Endothelial cell of umbilical vein (primary cell): ENCODE measurements around the gene PTPN14. TPM values are rescaled to one million over a fixed set of nuclear protein-coding genes. Genes with fewer than 3 reads are reported as not detected.

ENCODE experiments used
- BruUV-seq: library from RNA; stranded (reverse); fragments of 400-500 nt; replicated peaks from 2 replicates; lab custom pipeline; 2021; lab: Mats Ljungman, UMichigan
- CTCF ChIA-PET: fragments of 300-600, 350-600 bp; sonication (Branson Sonifier 250); formaldehyde crosslinking; loops from one replicate; lab custom pipeline; 2021; ENCODE audit warnings: antibody characterized with exemption, inconsistent platforms; lab: Charles Lee
- POLR2A ChIA-PET: fragments of 300-600, 350-600 bp; sonication (Branson Sonifier 250); formaldehyde crosslinking; loops from one replicate; lab custom pipeline; 2021; ENCODE audit warnings: antibody characterized with exemption, inconsistent platforms; lab: Charles Lee
- DNase-seq: peaks from one replicate; pipeline ENCODE4 v3.0.0-alpha.2; 2011; ENCODE audit warnings: low read depth, low spot score
- FAIRE-seq: peaks from 2 replicates; lab custom pipeline; 2011; peaks lifted over from hg19 to GRCh38; lab: Jason Lieb, UNC
- H2AFZ ChIP-seq: 2 replicates; pipeline ENCODE4 v1.6.0; 2012; ENCODE audit warnings: low read depth, low read length, control low read depth, inconsistent platforms
- H3K27ac ChIP-seq: 2 replicates; pipeline ENCODE4 v1.5.1; 2011; ENCODE audit warnings: low read depth, mild to moderate bottlenecking, control low read depth, low read length, moderate library complexity; ENCODE audit not compliant: insufficient read depth
- H3K27me3 ChIP-seq, 2 experiments: 2 replicates each; pipeline versions ENCODE4 v1.6.0 to v1.6.1; 2011; ENCODE audit warnings: low read length in 2 of 2, mixed read lengths in 1 of 2; ENCODE audit not compliant: control insufficient read depth in 2 of 2, insufficient read depth in 2 of 2
- H3K36me3 ChIP-seq, 2 experiments: 2 replicates in 1 of 2; 3 replicates in 1 of 2; pipeline ENCODE4 v1.5.1; 2011; ENCODE audit warnings: low read length in 2 of 2, mild to moderate bottlenecking in 1 of 2, moderate library complexity in 1 of 2; ENCODE audit not compliant: control insufficient read depth in 2 of 2, insufficient read depth in 2 of 2; ENCODE audit errors: extremely low read depth in 1 of 2
- H3K4me1 ChIP-seq: 3 replicates; pipeline ENCODE4 v1.5.1; 2011; ENCODE audit warnings: mild to moderate bottlenecking, low read length; ENCODE audit not compliant: control insufficient read depth, insufficient read depth; ENCODE audit errors: extremely low read depth
- H3K4me2 ChIP-seq: 2 replicates; pipeline ENCODE4 v1.6.1; 2011; ENCODE audit warnings: low read length, control low read depth, mixed read lengths; ENCODE audit not compliant: insufficient read depth
- H3K4me3 ChIP-seq, 3 experiments: fragments of 200-600 bp in 1 of 3; sonication (generic), shearing (Covaris generic) in 1 of 3; replicated peaks in 1 of 3; 2 replicates each; pipeline ENCODE4 v1.5.1; 2011 to 2016; ENCODE audit warnings: control low read depth in 3 of 3, low read length in 3 of 3, mild to moderate bottlenecking in 2 of 3, inconsistent platforms in 1 of 3, low read depth in 1 of 3, moderate library complexity in 1 of 3; ENCODE audit not compliant: insufficient read depth in 1 of 3
- H3K79me2 ChIP-seq: 2 replicates; pipeline ENCODE4 v1.6.0; 2012; ENCODE audit warnings: low read length, inconsistent platforms; ENCODE audit not compliant: control insufficient read depth, insufficient read depth
- H3K9ac ChIP-seq: replicated peaks from 2 replicates; pipeline ENCODE3; 2011; ENCODE audit warnings: low read length, control low read depth; ENCODE audit not compliant: insufficient read depth; ENCODE audit errors: extremely low read depth
- H3K9me1 ChIP-seq: replicated peaks from 3 replicates; pipeline ENCODE4 v1.6.0; 2011; ENCODE audit warnings: mild to moderate bottlenecking, low read length; ENCODE audit not compliant: control insufficient read depth, insufficient read depth; ENCODE audit errors: extremely low read depth
- H3K9me3 ChIP-seq: replicated peaks from 2 replicates; pipeline ENCODE4 v1.5.1; 2012; ENCODE audit warnings: low read length, inconsistent platforms; ENCODE audit not compliant: control insufficient read depth, insufficient read depth
- H4K20me1 ChIP-seq: replicated peaks from 2 replicates; pipeline ENCODE3; 2011; ENCODE audit warnings: mild to moderate bottlenecking, low read length; ENCODE audit not compliant: control insufficient read depth, insufficient read depth; ENCODE audit errors: extremely low read depth
- EZH2 ChIP-seq: IDR thresholded peaks from 2 replicates; pipeline ENCODE4 v1.6.1; 2012; ENCODE audit warnings: borderline replicate concordance, low read depth, mild to moderate bottlenecking, moderate library complexity, low read length, inconsistent platforms; ENCODE audit not compliant: severe bottlenecking
- FOS ChIP-seq: IDR thresholded peaks from 2 replicates; pipeline ENCODE4 v1.6.1; 2011; ENCODE audit warnings: mild to moderate bottlenecking, low read length, moderate library complexity, borderline replicate concordance; ENCODE audit not compliant: insufficient read depth
- GATA2 ChIP-seq: IDR thresholded peaks from 2 replicates; pipeline ENCODE4 v1.7.0; 2011; ENCODE audit warnings: low read depth, mild to moderate bottlenecking, moderate library complexity, mixed read lengths, low read length; ENCODE audit not compliant: insufficient read length, insufficient read depth
- JUN ChIP-seq: IDR thresholded peaks from 2 replicates; pipeline ENCODE4 v1.6.1; 2011; ENCODE audit warnings: borderline replicate concordance, low read depth; ENCODE audit not compliant: insufficient read length, insufficient read depth
- MYC ChIP-seq: IDR thresholded peaks from one replicate; pipeline ENCODE4 v1.6.1; 2011; ENCODE audit warnings: mild to moderate bottlenecking, low read depth, low read length
- POLR2A ChIP-seq: IDR thresholded peaks from 2 replicates; pipeline ENCODE4 v1.6.1; 2012; ENCODE audit warnings: low read depth, mild to moderate bottlenecking, control low read depth, low read length
- POLR2AphosphoS5 ChIP-seq: IDR thresholded peaks from 2 replicates; pipeline ENCODE4 v1.6.1; 2012; ENCODE audit warnings: low read depth, mild to moderate bottlenecking, control low read depth, low read length, moderate library complexity; ENCODE audit not compliant: insufficient read depth
- dilution Hi-C: fragments of 300-500 bp; cut with MboI; formaldehyde crosslinking; loops from one replicate; pipeline ENCODE4 v1.15.0; 2019; ENCODE audit warnings: low sequenced_read_pairs; ENCODE audit not compliant: extremely low pct_ligation_motif_present
- intact Hi-C: fragments of 100-400 bp; cut with micrococcal nuclease; formaldehyde crosslinking; loops from one replicate; pipeline ENCODE4 v1.10.0; 2022
- polyA plus RNA-seq, 4 experiments: library from polyadenylated mRNA; depleted of rRNA in 3 of 4; stranded (reverse) in 3 of 4; unstranded in 1 of 4; fragments of >200 nt; gene quantifications; 2 replicates each; pipeline versions ENCODE4 v1.2.1 to v1.2.3, GENCODE V29; 2011 to 2012; ENCODE audit warnings: missing spikeins in 1 of 4
- total RNA-seq: library from RNA; stranded (reverse); gene quantifications from 2 replicates; pipeline ENCODE4 v1.2.3, GENCODE V29; 2021
- TF ChIP-seq, protein P1 (sequence below): IDR thresholded peaks from 2 replicates; pipeline ENCODE4 v1.6.1; 2011; ENCODE audit not compliant: insufficient read depth, insufficient read length
- TF ChIP-seq, protein P2 (sequence below), 2 donors: IDR thresholded peaks; 1 replicate in 1 of 2; 2 replicates in 1 of 2; pipeline ENCODE4 v1.5.1; 2011; ENCODE audit warnings: low read length in 2 of 2, mild to moderate bottlenecking in 2 of 2, moderate library complexity in 2 of 2, control low read depth in 1 of 2, inconsistent platforms in 1 of 2, low read depth in 1 of 2; ENCODE audit not compliant: insufficient read depth in 1 of 2; ENCODE audit errors: extremely low read depth in 1 of 2

PTPN14 gene
- total and polyA plus RNA-seq, 2 donors (not counting 3 experiments of a cell fraction or from before 2014, with no cell fraction given): 18.5 to 93.0 TPM

- intact Hi-C loops (loop anchor here (2.0 kb wide), 1 partner anchor 13 kb away; no protein-coding TSS in a partner anchor), dilution Hi-C loops (no loop called here)
- Histone ChIP-seq H3K79me2 (no peaks in the 10 kb centered on the region), H3K4me3 (no peak overlapping the region), H4K20me1 (no peaks in the 10 kb centered on the region), H3K9me3 (no peaks in the 10 kb centered on the region), H3K27me3 (no peaks in the 10 kb centered on the region), H2AFZ (peak overlapping the region; percentile 31), H3K9me1 (no peaks in the 10 kb centered on the region), H3K27ac (peak overlapping the region; percentile 33), H3K4me2 (no peak overlapping the region), H3K36me3 (no peaks in the 10 kb centered on the region), H3K4me1 (peaks cover 48% of the 10 kb centered on the region), H3K9ac (no peak overlapping the region)
- ChIA-PET POLR2A (no interaction called here), CTCF (interaction anchor here (1.1 to 5.8 kb wide), 7 partner anchors 11 to 235 kb away, joined by 3 to 40 read pairs (median 5); partner anchors contain the start of gene PTPN14)
- TF ChIP-seq POLR2A (no peak), EZH2 (no peak), MYC (no peak), GATA2 (no peak), FOS (no peak), POLR2AphosphoS5 (no peak), JUN (no peak)
- TF ChIP-seq, protein P1, sequence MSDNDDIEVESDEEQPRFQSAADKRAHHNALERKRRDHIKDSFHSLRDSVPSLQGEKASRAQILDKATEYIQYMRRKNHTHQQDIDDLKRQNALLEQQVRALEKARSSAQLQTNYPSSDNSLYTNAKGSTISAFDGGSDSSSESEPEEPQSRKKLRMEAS: no peak
- TF ChIP-seq, protein P2, sequence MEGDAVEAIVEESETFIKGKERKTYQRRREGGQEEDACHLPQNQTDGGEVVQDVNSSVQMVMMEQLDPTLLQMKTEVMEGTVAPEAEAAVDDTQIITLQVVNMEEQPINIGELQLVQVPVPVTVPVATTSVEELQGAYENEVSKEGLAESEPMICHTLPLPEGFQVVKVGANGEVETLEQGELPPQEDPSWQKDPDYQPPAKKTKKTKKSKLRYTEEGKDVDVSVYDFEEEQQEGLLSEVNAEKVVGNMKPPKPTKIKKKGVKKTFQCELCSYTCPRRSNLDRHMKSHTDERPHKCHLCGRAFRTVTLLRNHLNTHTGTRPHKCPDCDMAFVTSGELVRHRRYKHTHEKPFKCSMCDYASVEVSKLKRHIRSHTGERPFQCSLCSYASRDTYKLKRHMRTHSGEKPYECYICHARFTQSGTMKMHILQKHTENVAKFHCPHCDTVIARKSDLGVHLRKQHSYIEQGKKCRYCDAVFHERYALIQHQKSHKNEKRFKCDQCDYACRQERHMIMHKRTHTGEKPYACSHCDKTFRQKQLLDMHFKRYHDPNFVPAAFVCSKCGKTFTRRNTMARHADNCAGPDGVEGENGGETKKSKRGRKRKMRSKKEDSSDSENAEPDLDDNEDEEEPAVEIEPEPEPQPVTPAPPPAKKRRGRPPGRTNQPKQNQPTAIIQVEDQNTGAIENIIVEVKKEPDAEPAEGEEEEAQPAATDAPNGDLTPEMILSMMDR (IDR thresholded peaks at IDR 0.05; ENCODE audit: extremely low read depth in 1 of 2, insufficient read depth in 1 of 2, low read depth in 1 of 2, low read length in 2 of 2): no peak
- FAIRE-seq: no peak
- no peak for DNase-seq
- BruUV-seq: no TSS peak
Observed at GRCh38 chr1:214567481-214567980, 16.1 kb upstream of the PTPN14 start.
